GM19468 (cell line): Measurements from ENCODE around the gene SYCP1.
"Not testable (repeated sequence)": the region's sequence is repeated elsewhere in the genome, so short reads cannot be mapped to it uniquely, and the experiment has no call there.

Experiments
- ATAC-seq: cut with Tn5 transposase; IDR thresholded peaks from one replicate; pipeline ENCODE4 v1.9.1; 2021; ENCODE audit warnings: mild to moderate bottlenecking, moderate library complexity, moderate number of reproducible peaks; ENCODE audit not compliant: unreplicated experiment; ENCODE audit errors: extremely low read depth

The SYCP1 gene

GRCh38 chr1:114927401-114927800 lies 72.7 kb downstream of the SYCP1 start:
- ATAC-seq: no peak

GRCh38 chr1:114956570-114956969 lies 101.9 kb downstream of the SYCP1 start:
- ATAC-seq: no peak

- ATAC-seq: no peak
These were observed 104.8 kb downstream of the SYCP1 start for GRCh38 chr1:114959423-114959822.

GRCh38 chr1:114976891-114977290 lies 122.2 kb downstream of the SYCP1 start:
- no peak for ATAC-seq

GRCh38 chr1:114979278-114979891 lies 124.7 kb downstream of the SYCP1 start:
- no peak for ATAC-seq

- ATAC-seq: no peak
These were observed 127.6 kb downstream of the SYCP1 start for GRCh38 chr1:114982251-114982650.

- no peak for ATAC-seq
These were observed 131.6 kb downstream of the SYCP1 start for GRCh38 chr1:114986286-114986685.

GRCh38 chr1:114988095-114988494 lies 133.4 kb downstream of the SYCP1 start:
- ATAC-seq: no peak

GRCh38 chr1:114997510-114998289 lies 143.0 kb downstream of the SYCP1 start:
- no peak for ATAC-seq

GRCh38 chr1:115006191-115006590 lies 151.5 kb downstream of the SYCP1 start:
- ATAC-seq: no peak

- no peak for ATAC-seq
These were observed 157.3 kb downstream of the SYCP1 start for GRCh38 chr1:115012006-115012405.

- no peak for ATAC-seq
These were observed 157.8 kb downstream of the SYCP1 start for GRCh38 chr1:115012434-115012833.

GRCh38 chr1:115013792-115014191 lies 159.1 kb downstream of the SYCP1 start:
- no peak for ATAC-seq

- not testable (repeated sequence) for ATAC-seq
These were observed 164.9 kb downstream of the SYCP1 start for GRCh38 chr1:115019549-115019948.

- ATAC-seq: no peak
These were observed 166.5 kb downstream of the SYCP1 start for GRCh38 chr1:115021145-115021544.

GRCh38 chr1:115023593-115023992 lies 168.9 kb downstream of the SYCP1 start:
- no peak for ATAC-seq

- ATAC-seq: no peak
These were observed 174.9 kb downstream of the SYCP1 start, which contains the start of gene TSHB for GRCh38 chr1:115029526-115029925. TSHB (plus strand) TSS chr1:115029826; CDS start chr1:115033363, 3,537 bp downstream.

GRCh38 chr1:115031595-115031994 lies 176.9 kb downstream of the SYCP1 start:
- no peak for ATAC-seq

GRCh38 chr1:115035652-115036051 lies 181.0 kb downstream of the SYCP1 start:
- no peak for ATAC-seq

GRCh38 chr1:115036814-115037507 lies 182.3 kb downstream of the SYCP1 start:
- no peak for ATAC-seq

GRCh38 chr1:115040501-115040900 lies 185.8 kb downstream of the SYCP1 start:
- ATAC-seq: no peak
